ENCODE measurements around the gene ULK3. TPM values are rescaled to one million over a fixed set of nuclear protein-coding genes. Genes with fewer than 3 reads are reported as not detected.
A peak's percentile ranks its signal among the peaks of the same experiment; 100 is the strongest.

ULK3 gene
- total RNA-seq, 1 donor from 2014 or later: 48.4 TPM

- DNase-seq (ENCODE audit: low read depth, low spot score): no peak
- Mint-ChIP-seq H3K4me3 (no peak overlapping the region), H3K27ac (ENCODE audit: unreplicated experiment) (no peak overlapping the region), H3K9me3 (no peaks in the 10 kb centered on the region), H3K4me1 (peaks cover 58% of the 10 kb centered on the region), H3K27me3 (ENCODE audit: low read depth) (no peaks in the 10 kb centered on the region), H3K36me3 (ENCODE audit: low read depth) (no peaks in the 10 kb centered on the region)
- TF ChIP-seq CTCF (conservative IDR thresholded peaks at IDR 0.05): no peak
Observed at GRCh38 chr15:74791667-74792066, 51.3 kb downstream of the ULK3 start.

DNA sequence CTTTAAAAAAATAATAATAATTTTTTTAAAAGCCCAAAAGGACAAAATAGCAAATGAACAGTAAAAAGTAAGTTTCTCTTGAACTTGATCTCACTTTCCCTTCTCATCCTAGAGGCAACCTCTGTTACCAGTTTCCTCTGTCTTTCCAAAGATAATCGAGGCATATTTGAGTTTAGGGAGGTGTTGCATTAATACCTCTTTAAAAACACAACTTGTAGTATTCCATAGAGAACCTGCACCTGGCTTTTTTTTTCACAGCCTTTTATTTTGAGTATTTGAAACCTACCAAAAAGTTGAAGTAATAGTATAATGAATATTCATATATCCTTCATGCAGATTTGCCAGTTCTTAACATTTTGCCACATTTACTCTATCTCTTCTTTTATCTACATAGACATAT, 51.9 kb downstream of the ULK3 start:
- Mint-ChIP-seq H3K36me3 (ENCODE audit: low read depth) (no peaks in the 10 kb centered on the region), H3K27me3 (ENCODE audit: low read depth) (no peaks in the 10 kb centered on the region), H3K27ac (ENCODE audit: unreplicated experiment) (no peak overlapping the region), H3K4me1 (peaks cover 58% of the 10 kb centered on the region), H3K9me3 (no peaks in the 10 kb centered on the region), H3K4me3 (no peak overlapping the region)
- no peak for TF ChIP-seq CTCF (conservative IDR thresholded peaks at IDR 0.05)
- no peak for DNase-seq (ENCODE audit: low read depth, low spot score)

- Mint-ChIP-seq H3K4me1 (peaks cover 59% of the 10 kb centered on the region), H3K4me3 (peak overlapping the region; percentile 42), H3K27ac (ENCODE audit: unreplicated experiment) (peak overlapping the region; percentile 71), H3K9me3 (no peaks in the 10 kb centered on the region), H3K36me3 (ENCODE audit: low read depth) (no peaks in the 10 kb centered on the region), H3K27me3 (ENCODE audit: low read depth) (no peaks in the 10 kb centered on the region)
- TF ChIP-seq CTCF (conservative IDR thresholded peaks at IDR 0.05): no peak
- peak; percentile 33 for DNase-seq (ENCODE audit: low read depth, low spot score)
Observed at GRCh38 chr15:74790080-74790916, 52.7 kb downstream of the ULK3 start.

DNA sequence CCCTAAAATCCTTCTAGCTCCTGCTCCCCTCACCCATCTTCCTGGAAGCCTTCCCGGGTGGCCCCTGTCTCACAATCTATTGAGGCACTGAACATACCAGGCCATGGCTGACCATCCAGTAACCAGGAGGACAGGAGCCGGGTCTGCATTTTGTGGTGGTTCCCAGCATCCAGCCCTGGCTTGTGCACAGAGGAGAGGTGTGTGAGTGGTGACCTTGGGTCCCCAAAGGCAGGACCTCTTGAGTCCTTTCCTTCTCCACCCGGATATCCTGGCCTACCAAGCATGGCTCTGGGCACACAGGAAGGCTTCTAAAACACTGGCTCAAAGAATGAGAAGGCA, 53.2 kb downstream of the ULK3 start:
- Mint-ChIP-seq H3K9me3 (no peaks in the 10 kb centered on the region), H3K36me3 (ENCODE audit: low read depth) (no peaks in the 10 kb centered on the region), H3K4me1 (peaks cover 62% of the 10 kb centered on the region), H3K27me3 (ENCODE audit: low read depth) (no peaks in the 10 kb centered on the region), H3K4me3 (peak overlapping the region; percentile 42), H3K27ac (ENCODE audit: unreplicated experiment) (peak overlapping the region; percentile 71)
- TF ChIP-seq CTCF (conservative IDR thresholded peaks at IDR 0.05): no peak
- no peak for DNase-seq (ENCODE audit: low read depth, low spot score)

DNA sequence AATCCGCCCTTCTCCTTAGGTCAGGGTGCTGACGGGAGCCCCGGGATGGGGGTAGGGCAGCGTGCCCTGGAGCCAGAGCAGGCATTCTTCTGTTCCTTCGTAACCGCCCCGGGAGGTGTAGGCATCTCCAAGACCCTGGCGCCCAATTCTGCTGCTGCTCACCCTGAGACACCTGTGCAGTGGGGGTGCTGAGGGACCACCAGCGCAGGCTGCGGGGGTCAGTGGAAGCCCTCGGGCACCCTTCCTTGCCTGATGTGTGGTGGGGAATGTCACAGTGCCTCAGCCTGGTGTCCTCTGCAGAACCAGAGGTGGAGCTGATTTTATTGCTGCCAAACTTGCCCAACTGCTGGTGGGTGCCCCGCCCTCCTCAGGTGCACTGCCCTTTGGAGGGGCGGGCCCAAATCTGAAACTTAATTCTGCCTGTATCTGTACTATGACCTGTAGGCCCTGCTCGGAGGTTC, 53.8 kb downstream of the ULK3 start:
- Mint-ChIP-seq H3K27ac (ENCODE audit: unreplicated experiment) (no peak overlapping the region), H3K9me3 (no peaks in the 10 kb centered on the region), H3K4me3 (peak overlapping the region; percentile 42), H3K4me1 (peaks cover 64% of the 10 kb centered on the region), H3K27me3 (ENCODE audit: low read depth) (no peaks in the 10 kb centered on the region), H3K36me3 (ENCODE audit: low read depth) (no peaks in the 10 kb centered on the region)
- no peak for TF ChIP-seq CTCF (conservative IDR thresholded peaks at IDR 0.05)
- no peak for DNase-seq (ENCODE audit: low read depth, low spot score)

Data from neural crest cell (in vitro differentiated cells).